ENCODE data around the gene SHPK.

The SHPK gene, protein sequence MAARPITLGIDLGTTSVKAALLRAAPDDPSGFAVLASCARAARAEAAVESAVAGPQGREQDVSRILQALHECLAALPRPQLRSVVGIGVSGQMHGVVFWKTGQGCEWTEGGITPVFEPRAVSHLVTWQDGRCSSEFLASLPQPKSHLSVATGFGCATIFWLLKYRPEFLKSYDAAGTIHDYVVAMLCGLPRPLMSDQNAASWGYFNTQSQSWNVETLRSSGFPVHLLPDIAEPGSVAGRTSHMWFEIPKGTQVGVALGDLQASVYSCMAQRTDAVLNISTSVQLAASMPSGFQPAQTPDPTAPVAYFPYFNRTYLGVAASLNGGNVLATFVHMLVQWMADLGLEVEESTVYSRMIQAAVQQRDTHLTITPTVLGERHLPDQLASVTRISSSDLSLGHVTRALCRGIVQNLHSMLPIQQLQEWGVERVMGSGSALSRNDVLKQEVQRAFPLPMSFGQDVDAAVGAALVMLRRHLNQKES

DNA sequence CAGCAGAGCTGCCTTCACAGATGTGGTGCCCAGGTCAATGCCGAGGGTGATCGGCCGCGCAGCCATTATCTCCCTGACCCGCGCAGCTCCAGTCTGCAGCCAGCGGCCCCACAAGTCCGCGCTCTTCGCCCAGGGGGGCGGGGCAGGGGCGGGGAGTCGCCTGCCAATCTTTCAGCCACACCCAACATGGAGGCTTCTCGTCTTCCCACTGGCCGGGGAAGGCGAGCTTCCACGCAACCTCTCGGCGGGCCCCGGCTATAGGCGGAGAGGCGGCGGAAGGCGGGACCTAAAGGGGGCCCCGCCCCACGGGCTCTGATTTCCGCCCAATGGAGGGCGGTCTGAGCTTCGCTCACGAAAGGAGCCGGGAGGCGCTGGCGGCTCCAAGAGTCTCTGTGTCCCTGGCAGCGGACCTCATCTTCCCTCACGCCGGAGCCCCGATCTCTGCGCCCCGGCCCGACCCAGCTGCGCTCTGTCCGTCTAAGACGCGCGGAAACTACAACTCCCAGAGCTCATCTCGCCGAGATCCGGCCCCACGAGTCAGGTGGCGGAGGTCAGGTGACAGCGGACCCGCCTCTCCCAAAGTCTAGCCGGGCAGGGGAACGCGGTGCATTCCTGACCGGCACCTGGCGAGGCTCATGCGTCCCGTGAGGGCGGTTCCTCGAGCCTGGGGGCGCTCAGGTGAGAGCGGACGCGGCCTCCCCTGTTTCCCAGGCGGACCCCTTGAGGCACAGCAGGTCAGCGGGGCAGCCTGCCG lies at the start of gene SHPK, which contains the start of gene CTNS:
Gene SHPK, minus strand, starts transcription at position 97 of the 754 bp plus-strand sequence. Its CDS starts 31 bp downstream, at position 66.
Gene CTNS, plus strand, starts transcription at position 607 of the 754 bp plus-strand sequence. CDS start 3,447 bp downstream, outside the sequence.
- TF ChIP-seq, protein P1, sequence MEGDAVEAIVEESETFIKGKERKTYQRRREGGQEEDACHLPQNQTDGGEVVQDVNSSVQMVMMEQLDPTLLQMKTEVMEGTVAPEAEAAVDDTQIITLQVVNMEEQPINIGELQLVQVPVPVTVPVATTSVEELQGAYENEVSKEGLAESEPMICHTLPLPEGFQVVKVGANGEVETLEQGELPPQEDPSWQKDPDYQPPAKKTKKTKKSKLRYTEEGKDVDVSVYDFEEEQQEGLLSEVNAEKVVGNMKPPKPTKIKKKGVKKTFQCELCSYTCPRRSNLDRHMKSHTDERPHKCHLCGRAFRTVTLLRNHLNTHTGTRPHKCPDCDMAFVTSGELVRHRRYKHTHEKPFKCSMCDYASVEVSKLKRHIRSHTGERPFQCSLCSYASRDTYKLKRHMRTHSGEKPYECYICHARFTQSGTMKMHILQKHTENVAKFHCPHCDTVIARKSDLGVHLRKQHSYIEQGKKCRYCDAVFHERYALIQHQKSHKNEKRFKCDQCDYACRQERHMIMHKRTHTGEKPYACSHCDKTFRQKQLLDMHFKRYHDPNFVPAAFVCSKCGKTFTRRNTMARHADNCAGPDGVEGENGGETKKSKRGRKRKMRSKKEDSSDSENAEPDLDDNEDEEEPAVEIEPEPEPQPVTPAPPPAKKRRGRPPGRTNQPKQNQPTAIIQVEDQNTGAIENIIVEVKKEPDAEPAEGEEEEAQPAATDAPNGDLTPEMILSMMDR (IDR thresholded peaks at IDR 0.05; ENCODE audit: borderline replicate concordance, insufficient read depth, low read depth, low read length): no peak
- peak within 1 kb of the TSS; percentile 81 for H3K4me3 ChIP-seq (ENCODE audit: low read depth, low read length)

DNA sequence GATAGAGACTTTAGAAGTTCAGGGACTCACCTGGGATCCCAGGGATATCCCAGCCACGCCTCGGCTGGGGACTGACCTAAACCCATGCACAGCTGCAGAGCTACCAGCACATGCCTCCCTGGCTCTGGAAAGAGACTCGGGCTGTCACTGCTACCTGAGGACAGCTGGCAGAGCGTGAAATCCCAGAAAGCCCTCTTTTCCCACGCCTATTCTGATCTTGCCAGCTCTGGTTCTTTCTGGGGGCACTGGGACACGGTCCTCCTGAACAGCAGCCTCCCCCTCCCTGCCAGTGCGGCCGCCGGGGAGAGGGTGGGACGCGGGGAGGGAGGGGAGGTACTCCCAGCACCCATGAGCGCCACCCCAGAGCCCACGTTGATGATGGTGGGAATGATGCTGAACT lies 49.1 kb upstream of the SHPK start:
- no peak overlapping the region for H3K4me3 ChIP-seq (ENCODE audit: low read depth, low read length)
- TF ChIP-seq, protein P1 (IDR thresholded peaks at IDR 0.05; ENCODE audit: borderline replicate concordance, insufficient read depth, low read depth, low read length): no peak

DNA sequence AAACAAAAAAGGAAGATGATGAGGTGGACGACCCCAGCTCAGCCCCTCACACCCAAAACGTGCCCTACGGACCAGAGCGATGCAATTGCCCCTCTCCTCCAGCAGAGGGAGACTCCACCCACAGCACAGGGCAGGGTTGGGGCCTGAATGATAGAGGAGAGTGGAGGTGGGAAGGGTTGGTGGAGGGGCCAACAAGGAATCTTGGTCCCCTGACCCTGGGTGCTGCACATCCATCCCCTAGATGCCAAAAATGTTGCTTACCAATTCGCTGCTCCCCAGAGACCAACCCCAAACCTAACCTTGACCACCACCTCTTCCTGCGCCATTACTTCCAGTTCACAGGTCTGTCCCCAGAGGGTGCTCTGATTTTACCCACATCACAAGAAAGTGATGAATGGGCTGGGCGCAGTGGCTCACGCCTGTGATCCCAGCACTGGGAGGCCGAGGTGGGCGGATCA lies 47.0 kb upstream of the SHPK start:
- TF ChIP-seq, protein P1 (IDR thresholded peaks at IDR 0.05; ENCODE audit: borderline replicate concordance, insufficient read depth, low read depth, low read length): peak; percentile 98
- H3K4me3 ChIP-seq (ENCODE audit: low read depth, low read length): no peak overlapping the region

DNA sequence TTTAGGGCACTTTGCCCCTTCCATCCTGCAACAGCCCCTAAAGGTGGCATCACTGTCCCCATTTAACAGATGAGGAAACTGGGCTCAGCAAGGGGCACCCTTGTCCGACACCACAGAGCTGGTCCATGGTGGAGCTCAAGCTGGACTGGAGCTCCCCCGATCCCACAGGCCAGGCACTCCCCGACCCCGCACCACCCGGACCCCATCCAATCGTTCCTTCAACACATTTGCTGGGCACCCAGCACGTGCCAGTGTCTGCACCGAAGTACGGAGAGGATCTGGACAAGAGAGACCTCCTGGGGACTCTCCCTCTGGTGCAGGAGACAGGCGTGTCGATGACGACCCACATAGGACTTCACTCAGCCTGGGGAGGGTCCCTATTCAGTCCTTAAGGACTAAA lies 46.0 kb upstream of the SHPK start:
- no peak overlapping the region for H3K4me3 ChIP-seq (ENCODE audit: low read depth, low read length)
- TF ChIP-seq, protein P1 (IDR thresholded peaks at IDR 0.05; ENCODE audit: borderline replicate concordance, insufficient read depth, low read depth, low read length): no peak

DNA sequence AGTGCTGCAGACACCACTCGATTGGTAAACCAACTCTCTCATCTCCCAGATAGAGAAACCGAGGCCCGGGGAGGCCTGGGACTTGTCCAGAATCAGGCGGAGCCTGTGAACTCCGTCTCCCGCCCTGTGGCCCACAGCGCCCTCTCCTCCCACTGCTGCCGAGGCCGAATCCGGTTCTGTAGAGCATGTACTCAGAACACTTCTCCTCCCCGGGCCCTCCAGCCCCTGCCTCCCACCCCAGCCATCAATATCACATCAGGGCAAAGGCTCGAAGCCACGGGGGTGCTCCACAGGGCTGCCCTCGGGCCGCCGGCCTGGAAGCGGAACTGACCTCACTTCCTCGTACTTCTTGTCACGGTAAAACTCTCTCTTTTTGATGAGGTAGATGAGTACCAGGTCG lies 45.5 kb upstream of the SHPK start:
- TF ChIP-seq, protein P1 (IDR thresholded peaks at IDR 0.05; ENCODE audit: borderline replicate concordance, insufficient read depth, low read depth, low read length): no peak
- no peak overlapping the region for H3K4me3 ChIP-seq (ENCODE audit: low read depth, low read length)

DNA sequence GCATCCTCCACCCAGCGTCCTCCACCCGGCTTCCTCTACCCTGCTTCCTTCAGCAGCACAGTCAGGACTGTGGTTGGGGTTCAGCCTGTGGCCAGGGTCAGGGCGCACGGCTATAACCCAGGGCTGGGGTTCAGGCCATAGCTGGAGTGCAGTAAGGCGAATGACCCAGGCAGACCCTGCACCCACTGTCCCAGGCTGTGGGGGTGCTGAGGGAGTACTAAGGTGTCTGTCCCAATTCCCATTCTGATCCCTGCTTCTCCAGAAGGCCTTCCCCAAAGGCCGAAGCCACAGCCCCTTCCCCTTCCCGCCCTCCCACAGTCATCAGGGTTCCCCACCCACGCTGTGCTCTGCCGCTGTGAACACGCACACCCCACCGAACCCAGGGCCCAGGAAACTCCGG lies 45.0 kb upstream of the SHPK start:
- TF ChIP-seq, protein P1 (IDR thresholded peaks at IDR 0.05; ENCODE audit: borderline replicate concordance, insufficient read depth, low read depth, low read length): no peak
- no peak overlapping the region for H3K4me3 ChIP-seq (ENCODE audit: low read depth, low read length)

Measured in GM12875 (cell line).